ENCODE data around the gene KRTAP19-3.

GRCh38 chr21:30468900-30469714, 22.7 kb downstream of the KRTAP19-3 start:
- no peak for TF ChIP-seq CTCF (conservative IDR thresholded peaks at IDR 0.05; ENCODE audit: low read depth, low read length)
- TF ChIP-seq EZH2 (IDR thresholded peaks at IDR 0.05; ENCODE audit: low read length, unreplicated experiment), result no peak
- no peak for TF ChIP-seq EZH2phosphoT487 (IDR thresholded peaks at IDR 0.05; ENCODE audit: borderline replicate concordance, low read length)
